GM12801 (cell line): ENCODE data around the gene SERPINB5.

Experiments used
- TF ChIP-seq, protein P1 (sequence below): IDR thresholded peaks from one replicate; pipeline ENCODE4 v1.5.1; 2011; ENCODE audit warnings: control low read depth; ENCODE audit not compliant: insufficient read length; ENCODE audit errors: extremely low read depth

SERPINB5 gene

DNA sequence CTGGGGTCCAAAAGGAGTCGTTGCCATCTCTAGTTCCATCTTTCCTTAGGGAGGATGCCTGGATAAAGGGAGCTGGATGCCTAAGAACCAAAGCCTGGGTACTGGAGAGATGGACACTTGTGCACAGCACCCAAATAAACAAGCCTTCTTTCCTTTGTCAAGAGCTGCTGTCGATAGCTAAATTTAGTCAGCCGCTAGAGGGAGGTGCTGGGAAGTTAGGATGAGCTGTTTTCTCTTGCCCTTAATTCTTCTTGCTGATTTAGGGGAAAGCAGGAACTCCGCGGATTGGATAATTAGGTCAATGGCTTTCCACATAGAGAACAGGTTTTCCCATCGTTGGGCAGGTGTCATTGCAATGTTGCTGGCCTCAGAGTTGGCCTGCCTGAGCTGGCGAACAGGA lies 34.5 kb downstream of the SERPINB5 start:
- TF ChIP-seq, protein P1, sequence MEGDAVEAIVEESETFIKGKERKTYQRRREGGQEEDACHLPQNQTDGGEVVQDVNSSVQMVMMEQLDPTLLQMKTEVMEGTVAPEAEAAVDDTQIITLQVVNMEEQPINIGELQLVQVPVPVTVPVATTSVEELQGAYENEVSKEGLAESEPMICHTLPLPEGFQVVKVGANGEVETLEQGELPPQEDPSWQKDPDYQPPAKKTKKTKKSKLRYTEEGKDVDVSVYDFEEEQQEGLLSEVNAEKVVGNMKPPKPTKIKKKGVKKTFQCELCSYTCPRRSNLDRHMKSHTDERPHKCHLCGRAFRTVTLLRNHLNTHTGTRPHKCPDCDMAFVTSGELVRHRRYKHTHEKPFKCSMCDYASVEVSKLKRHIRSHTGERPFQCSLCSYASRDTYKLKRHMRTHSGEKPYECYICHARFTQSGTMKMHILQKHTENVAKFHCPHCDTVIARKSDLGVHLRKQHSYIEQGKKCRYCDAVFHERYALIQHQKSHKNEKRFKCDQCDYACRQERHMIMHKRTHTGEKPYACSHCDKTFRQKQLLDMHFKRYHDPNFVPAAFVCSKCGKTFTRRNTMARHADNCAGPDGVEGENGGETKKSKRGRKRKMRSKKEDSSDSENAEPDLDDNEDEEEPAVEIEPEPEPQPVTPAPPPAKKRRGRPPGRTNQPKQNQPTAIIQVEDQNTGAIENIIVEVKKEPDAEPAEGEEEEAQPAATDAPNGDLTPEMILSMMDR = no peak

DNA sequence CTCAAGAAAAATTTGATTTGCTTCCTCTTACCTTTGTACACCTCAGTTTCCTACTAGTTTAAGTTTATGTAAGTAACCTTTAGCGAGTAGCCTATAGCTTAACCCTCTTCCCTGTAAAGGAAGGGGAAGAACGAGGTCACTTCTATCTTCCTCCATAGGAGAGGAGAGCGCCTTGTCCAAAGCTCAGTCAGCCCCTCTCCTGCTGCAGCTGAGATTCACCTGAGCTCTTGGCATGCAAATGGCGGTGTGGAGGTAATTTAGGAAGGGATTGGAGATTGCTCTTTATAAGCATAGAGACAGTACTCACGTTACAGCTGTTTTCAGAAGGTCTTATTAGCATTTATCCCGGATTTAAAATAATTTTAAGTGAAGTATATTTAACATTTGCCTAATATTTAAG lies 37.6 kb downstream of the SERPINB5 start:
- TF ChIP-seq, protein P1 = no peak

DNA sequence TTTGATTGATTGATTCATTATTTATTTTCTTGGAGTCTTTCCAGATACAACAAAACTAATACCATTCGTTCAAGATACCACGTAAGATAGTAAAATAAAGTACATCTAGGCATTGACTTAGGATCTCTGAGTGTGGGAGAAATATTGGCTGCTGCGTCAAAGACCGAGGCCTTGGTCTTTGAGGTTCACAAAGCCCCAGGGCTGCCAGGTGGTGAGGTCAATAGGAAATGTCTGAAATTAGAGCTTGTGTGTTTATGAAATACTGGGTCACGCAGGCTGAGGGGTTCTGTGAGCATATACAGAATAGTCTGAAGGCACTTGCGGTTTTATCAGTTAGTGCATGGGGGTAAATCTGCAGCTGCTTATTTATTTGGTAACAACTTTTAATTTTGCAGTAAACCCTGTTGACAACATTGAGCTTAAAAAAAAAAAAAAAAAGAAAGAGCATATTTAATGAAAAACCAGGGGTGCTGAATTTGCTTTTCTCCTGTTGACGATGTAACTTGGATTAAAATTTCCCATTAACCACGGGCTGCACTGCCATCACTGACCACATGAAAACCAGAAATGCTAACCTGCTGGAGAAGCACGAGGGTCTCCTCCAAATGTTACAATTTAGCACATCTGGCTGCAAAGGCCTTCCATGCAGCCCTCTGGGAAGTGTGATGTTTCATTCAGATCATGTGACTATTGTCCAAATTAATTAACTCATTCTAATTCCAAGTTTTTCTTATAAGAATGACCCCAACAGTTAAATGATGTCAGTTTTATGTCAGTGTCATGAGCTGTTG lies 38.3 kb downstream of the SERPINB5 start:
- TF ChIP-seq, protein P1 = no peak

DNA sequence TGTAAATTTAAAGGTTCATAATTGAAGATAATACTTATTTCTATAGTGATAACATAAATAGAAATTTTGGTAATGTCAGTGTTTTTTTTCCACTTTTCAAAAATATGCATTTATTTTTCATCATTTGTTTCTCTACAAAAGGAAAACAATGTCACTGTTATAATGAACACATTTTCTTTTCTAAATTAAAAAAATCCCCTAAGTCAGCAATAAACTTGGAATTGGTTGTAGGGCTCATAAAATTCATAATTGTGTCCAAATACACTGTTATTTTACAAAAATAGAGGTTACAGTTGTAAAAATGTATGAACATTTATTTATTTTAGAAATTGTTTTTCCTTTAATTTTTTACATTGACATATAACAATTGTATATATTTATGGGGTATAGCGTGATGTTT lies 39.0 kb downstream of the SERPINB5 start:
- TF ChIP-seq, protein P1 = no peak

DNA sequence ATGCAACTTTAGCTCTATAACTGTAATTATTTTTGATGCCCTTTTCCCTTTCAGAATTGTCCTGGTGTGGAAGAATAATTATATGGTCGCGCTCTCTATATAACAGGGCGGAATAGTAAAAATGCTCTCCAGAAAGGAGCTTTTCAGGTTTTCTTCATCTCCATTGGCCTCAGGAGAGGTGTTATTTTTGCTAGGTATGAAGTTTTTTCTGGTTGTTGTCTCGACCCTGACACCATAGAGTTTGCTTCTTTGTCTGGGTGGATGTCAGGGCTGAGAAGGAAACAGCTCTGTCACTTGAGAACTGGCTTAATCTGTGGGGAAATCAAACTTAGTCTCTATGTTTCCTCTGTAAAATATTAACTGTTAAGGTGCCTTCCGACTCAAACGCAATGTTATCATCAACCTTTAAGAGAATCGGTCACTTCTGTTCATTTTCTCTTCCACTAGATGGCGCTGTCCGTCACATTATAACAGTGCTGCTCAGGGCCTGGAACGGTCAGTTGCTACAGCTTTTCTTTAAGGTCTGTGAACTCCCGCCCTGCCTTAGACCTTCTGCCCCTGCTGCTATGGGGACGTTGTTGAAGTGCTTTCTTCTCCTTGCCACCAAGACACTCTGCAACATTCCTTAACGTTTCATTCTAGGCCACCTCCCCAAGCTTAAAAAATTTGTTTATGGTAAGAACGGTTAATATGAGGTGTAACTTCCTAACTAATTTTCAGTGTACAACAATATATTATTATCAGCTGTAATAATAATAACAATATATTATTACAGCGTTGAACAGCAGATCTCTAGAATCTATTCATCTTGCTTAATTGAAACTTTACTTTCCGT lies 41.6 kb downstream of the SERPINB5 start:
- TF ChIP-seq, protein P1 = no peak

DNA sequence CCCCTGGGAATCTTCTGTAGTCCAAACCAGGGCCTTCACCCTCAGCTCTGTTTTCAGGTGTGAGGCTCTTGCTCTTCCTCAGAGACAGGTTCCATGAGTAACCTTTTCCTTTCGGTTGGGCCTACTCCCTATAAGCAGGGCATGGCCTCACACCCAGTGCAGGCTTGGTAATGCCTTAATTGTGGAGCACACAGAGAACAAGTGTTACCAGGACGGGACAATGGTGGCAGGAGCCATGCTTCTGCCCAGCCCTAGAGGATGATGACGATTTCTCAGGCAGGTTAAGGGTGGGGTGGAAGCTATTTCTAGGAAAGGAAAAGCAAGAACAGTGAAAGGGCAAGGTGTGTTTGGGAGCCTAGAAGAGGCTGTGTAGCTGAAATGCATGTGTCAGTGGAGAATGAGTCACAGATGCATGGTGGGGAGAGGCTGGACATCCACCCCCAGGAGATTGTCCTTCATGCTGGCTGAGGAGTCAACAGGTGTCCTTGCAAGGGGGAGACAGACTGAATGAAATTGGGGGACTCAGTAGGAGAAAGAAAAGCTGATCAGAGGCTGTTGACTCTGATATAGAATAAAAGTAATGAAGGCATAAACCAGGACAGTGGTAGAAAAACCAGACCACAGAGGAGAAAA lies 43.4 kb downstream of the SERPINB5 start:
- TF ChIP-seq, protein P1 = no peak

DNA sequence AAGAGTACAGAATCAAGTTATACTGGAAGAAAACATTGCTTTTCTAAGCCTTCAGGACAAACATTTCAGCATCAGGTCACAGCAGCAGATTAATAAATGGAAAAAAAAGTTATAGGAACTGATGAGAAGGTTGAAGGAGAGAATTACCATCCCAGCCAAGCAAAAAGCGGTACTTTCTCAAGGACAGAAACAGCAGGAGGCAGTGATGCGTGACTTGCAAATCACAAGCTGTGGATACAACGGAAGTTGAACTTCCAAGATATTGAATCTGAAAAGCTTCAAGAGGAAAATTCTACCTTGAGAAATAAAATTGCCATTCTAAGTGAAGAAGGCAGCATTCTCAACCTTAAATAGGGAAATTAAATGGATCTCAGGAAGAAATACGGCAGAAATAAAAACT lies 46.9 kb downstream of the SERPINB5 start:
- TF ChIP-seq, protein P1 = no peak
